ENCODE results near the gene LIMCH1.
A peak's percentile ranks its signal among the peaks of the same experiment; 100 is the strongest.
"Not testable (repeated sequence)": the region's sequence is repeated elsewhere in the genome, so short reads cannot be mapped to it uniquely, and the experiment has no call there.

Gene LIMCH1

GRCh38 chr4:41646862-41647261, 108.9 kb downstream of the LIMCH1 start:
- no peak for DNase-seq

DNA sequence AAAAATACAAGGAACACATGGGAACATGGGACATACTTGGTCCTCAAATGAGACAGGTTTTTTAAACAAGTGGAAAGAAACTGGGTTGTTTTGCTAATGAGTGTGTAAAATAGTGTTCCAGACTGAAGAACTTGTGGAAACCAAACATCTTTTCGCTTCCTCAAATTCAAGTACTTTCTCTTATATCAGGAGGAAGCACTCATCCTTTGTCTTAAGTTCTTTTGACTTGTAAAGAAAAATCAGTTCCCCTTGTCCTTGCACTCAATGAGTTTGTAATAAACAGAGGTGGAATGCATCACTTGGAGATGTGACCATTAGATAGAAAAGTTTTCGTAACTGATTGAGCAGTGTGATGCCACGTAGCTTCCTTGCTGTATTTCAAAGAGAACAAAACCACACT, 109.4 kb downstream of the LIMCH1 start:
- DNase-seq: no peak

DNA sequence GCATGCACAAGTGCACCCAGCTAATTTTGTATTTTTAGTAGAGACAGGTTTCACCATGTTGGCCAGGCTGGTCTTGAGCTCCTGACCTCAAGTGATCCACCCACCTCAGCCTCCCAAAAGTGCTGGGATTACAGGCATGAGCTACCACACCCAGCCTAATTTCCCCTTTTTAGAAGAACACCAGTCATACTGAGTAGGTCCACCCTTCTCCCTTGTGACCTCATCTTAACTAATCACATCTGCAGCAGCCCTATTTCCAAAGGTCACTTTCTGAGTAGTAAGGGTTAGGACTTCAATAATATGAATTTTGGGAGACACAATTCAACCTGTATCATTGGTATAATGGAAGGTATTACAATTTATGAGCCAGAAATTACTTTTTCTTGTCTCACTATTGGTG, 113.2 kb downstream of the LIMCH1 start:
- DNase-seq: not testable (repeated sequence)

- no peak for DNase-seq
Measured at GRCh38 chr4:41652971-41653370, 115.0 kb downstream of the LIMCH1 start.

DNA sequence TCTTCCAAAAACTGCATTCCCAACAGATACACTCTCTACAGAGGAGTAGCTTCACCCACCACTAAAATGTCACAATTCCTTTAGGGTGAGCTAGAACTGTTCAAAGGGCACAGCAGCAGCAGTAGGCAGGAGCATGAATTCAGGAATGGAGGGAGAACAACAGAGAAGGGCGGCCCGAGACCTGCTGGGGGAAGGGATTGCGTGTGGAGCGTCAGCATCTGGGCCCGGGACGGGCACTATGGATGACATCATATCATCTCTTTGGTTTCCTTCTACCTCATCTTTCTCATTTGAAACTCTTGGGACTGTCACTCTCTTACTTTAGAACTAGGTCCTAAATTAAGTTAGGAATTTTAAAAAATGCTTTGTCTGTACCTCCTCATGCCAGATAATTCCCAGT, 115.6 kb downstream of the LIMCH1 start:
- no peak for DNase-seq

DNA sequence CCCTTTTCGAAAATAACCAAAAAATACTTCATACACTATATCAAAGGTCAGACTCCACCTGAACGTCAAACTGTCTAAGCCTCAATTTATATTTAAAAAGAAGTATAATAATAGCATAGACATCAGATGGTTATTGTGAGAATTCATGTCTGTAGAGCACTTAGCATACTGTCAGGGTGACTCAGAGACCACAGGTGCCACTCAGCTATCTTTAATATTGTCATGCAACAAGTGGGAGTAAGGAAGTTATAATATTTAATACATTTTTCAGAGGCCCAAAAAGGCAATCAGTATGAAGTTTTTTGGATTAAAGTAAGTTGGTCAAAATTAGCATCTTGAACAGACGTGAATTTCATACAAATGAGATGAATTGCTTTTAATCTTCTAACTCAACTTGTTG, 117.2 kb downstream of the LIMCH1 start:
- no peak for DNase-seq

- no peak for DNase-seq
Measured at GRCh38 chr4:41656106-41656505, 118.1 kb downstream of the LIMCH1 start.

DNA sequence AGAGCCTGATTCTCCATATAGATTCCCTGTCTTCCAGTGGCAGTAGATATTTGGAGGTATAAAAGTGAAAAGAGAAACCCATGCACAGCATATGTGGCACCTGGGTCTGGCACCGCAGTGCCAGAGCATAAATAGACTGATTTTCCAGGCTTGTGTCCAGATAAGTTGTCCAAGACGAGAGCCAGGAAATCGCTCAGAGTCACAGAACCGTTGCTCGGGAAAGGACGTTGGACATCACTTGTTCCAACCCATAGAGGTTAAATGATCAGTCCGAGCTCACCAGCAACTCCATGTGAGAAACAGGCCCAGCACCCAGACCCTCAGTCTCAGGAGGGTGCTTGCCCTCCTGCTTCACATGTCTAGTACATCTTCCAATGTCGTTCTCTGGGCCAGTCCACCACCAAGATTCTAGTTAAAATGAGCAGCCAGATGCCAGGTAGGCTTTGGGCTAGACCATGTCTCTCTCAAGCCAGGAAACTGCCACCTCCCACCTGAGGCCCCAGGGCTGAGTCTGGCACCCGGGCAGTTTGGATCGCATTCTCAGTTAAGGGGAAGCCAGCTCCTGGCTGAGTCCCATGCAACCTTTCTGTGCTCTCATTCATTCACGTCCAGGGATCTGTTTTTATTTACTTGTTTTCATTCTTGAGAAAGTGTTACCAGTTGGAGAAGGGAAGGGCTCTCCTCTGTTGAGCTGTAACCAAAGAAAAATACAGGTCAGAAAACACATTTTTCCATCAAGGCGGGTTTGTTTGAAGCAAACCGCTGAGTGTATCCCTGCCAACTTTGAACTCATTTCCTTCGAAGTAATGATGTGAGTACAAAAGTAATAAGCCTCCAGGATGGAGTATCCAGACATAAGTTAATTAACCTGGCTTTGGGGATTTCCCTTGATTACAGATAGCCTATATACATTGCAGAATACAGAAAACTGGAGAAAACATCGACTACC, 118.9 kb downstream of the LIMCH1 start:
- DNase-seq: no peak

GRCh38 chr4:41657561-41657960, 119.6 kb downstream of the LIMCH1 start:
- no peak for DNase-seq

- DNase-seq: no peak
Measured at GRCh38 chr4:41658163-41658562, 120.2 kb downstream of the LIMCH1 start.

- no peak for DNase-seq
Measured at GRCh38 chr4:41660352-41660751, 122.4 kb downstream of the LIMCH1 start.

- peak; percentile 2 for DNase-seq
Measured at GRCh38 chr4:41661442-41662076, 123.6 kb downstream of the LIMCH1 start.

GRCh38 chr4:41665636-41666207, 127.8 kb downstream of the LIMCH1 start:
- no peak for DNase-seq

DNA sequence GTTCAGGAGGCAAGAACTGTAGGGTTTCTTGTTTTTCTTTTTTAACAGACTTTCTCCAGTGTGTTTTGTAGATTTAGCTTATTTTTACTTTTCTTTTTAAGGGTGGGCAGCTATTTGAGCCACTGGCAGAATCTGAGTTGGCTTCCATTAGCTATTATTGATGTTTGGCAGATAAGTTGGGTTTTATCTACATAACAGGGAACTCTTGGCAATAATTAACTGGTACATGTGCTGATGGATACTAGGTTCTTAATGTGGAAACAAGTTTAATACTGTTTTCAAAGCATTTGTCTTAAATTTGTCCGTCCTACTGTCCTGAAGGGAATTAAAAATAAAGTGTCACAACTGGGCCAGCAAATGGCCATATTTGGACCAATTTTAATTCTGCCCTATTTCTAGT, 130.1 kb downstream of the LIMCH1 start:
- no peak for DNase-seq

DNA sequence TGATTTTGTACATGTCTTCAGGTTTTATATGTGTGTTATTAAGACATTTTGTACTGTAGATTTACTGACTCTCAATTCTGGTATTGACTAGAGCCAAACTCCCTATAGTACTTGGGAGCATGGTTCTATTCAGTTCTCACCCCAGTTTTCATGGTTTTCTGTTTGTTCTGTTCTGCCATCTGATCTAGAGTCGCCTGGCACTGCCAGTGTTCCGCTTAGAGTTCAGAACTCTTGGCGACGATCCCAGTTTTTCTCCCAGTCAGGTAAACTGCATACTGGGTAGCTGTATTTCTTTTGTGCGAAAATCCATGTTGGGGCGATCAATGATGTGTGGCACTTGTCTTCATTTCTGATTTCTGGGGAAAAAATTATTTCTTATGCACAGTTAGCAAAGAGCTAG, 132.6 kb downstream of the LIMCH1 start:
- DNase-seq: no peak

GRCh38 chr4:41670982-41671381, 133.0 kb downstream of the LIMCH1 start:
- no peak for DNase-seq

DNA sequence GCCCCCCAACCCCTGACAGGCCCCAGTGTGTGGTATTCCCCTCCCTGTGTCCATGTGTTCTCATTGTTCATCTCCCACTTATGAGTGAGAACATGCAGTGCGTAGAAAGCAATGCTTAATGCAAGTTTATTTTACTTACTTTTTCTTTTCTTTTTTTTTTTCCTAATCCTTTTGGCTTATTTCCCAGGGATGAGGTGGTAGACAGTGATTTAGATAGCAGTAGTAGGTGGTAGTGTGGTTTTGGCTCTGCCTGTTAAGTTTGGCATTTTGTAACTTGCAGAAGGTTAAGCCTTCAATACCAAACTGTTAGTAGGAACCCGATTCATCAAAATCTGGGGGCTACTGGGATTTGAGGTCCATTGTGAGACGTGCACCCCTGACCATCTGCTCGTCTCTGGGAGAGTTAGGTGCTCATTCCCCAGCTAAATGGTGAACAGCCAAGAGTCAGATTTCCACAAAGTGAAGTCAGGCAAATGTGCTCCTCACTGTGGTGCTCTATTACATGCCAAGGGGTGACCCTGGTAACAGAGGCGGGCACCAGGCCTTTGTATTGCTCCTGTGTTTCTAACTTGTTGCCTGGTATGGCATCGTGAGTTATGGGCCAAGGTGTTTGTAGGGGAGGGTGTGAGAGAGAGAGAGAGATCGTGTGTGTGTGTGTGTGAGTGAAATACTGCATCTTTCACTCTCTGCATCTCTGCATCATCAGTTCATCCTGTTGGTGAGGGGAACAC, 140.3 kb downstream of the LIMCH1 start:
- no peak for DNase-seq

DNA sequence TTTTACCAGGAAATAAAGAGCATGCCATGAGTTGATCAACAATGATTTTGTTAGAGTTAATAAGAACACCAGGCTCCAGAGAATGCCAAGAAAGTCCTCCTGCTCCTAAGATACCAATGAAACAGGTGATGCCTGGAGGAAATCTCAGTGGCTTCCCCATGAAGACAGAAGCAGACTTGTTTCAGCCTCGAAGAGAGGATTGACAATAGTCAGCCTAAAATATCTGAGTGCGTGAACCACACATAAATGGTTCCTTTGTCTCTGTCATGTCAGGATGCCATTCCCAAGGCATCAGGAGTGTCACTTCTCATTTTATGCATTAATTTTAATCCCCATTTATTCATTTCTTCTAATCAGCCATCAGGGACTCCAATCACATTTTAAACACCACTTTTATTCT, 141.0 kb downstream of the LIMCH1 start:
- no peak for DNase-seq

DNA sequence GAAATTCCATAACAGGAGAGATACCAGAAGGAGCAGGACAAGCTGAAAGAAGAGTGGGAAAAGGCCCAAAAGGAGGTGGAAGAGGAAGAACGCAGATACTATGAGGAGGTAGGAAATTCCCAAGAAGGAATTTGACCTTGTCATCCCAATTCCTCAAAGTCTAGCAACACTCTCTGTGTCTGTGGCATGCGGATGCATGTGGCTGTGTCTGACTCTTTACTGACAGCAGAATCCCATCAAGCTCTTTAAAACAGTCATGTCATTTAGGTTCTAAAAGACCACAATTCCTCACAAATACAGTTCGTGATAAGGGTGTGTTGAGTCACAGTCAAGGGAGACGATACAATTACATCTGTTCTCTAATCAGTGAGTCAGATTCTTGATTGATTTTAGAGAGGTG, 142.0 kb downstream of the LIMCH1 start:
- DNase-seq: no peak

- DNase-seq: no peak
Measured at GRCh38 chr4:41681054-41681453, 143.1 kb downstream of the LIMCH1 start.

DNA sequence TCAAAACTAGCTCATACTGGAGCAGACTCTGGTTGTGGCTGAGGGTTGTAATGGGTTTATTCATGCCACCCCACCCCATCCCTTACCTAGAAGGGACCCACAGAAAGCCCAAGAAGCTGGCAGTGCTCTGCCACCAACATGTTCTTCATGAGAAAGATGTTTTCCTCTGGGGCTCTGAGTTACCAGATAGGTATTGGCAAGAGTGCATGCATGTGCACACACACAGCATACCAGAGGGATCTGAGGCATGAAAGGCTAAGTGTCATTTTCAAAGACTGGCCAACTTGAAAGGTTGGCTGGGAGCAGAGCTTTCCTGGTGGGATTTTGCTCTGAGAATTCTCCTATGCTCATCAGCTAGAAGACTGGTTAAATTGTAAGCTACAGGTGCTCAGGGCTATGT, 145.4 kb downstream of the LIMCH1 start:
- DNase-seq: no peak

DNA sequence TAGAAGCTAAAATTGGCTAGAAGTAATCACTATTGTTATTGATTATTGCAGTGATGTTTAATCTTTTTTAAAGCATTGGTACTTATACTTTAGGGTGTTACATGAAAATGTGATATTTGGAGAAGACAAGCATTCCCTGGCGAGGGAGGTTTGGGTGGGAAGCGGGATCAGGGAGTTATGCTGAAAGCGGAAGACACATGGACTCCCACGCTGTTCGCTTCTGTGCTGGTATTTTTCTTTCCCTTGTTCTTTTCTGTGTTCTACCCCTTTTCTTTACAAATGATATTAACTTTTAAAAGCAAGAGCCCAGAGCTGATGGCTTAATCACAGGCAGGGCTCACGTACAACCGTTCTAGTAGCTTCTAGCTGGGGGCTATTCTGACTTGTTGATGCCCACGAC, 148.9 kb downstream of the LIMCH1 start:
- DNase-seq: no peak

DNA sequence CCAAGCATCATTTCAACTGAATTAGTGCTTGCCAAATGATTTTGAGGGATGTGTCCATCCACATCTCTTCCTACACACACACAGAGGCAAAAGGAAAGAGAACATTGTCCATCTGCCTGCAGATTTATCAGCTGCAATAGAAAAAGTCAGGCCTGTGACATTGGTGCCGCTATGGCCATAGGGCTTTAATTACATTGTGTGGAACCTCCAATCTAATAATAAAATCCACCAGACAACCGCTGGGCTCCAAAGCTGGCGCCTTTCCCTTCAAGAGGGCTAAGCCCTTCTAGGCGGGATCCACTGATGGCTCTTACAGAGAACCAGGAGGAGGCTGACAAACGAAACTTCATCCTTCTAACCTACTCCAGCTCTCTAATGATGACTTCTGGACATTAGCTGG, 150.0 kb downstream of the LIMCH1 start:
- no peak for DNase-seq

Measured in activated CD4-positive, alpha-beta T cell treated with anti-CD3 and anti-CD28 coated beads, Interleukin-2, amount 50 U/mL, for 1 hour (primary cell).